Measurements from ENCODE around the gene FAU. TPM values are rescaled to one million over a fixed set of nuclear protein-coding genes. Genes with fewer than 3 reads are reported as not detected.

The FAU gene
- total and polyA plus RNA-seq, 9 of the 15 experiments (the other 6 are each of a cell fraction or from before 2014, with no cell fraction given) = 433 to 1,827 (median 942) TPM

- TF ChIP-seq TBL1XR1 (IDR thresholded peaks at IDR 0.05; ENCODE audit: low read length in 2 of 2) (peak; percentile 25 to 77; a peak in 3 of 4 replicates), RBBP5 (IDR thresholded peaks at IDR 0.05; ENCODE audit: borderline replicate concordance, insufficient read depth, low read length, poor library complexity, severe bottlenecking) (peak; percentile 89), SMAD2 (IDR thresholded peaks at IDR 0.05; ENCODE audit: low read depth, low read length) (no peak), MEF2D (tag; conservative IDR thresholded peaks at IDR 0.05; ENCODE audit: low read depth) (no peak), FOXA1 (IDR thresholded peaks at IDR 0.05; ENCODE audit: borderline replicate concordance) (no peak), XRCC4 (IDR thresholded peaks at IDR 0.05; ENCODE audit: extremely low read depth, insufficient read depth, insufficient read length) (no peak), SRSF1 (IDR thresholded peaks at IDR 0.05; ENCODE audit: low read depth, low read length) (no peak), FOXJ3 (CRISPR knock-in tag; IDR thresholded peaks at IDR 0.05) (no peak), SRSF3 (IDR thresholded peaks at IDR 0.05; ENCODE audit: insufficient read depth, low read length) (no peak), HDAC8 (tag; IDR thresholded peaks at IDR 0.05) (no peak), FOXO4 (CRISPR knock-in tag; IDR thresholded peaks at IDR 0.05) (no peak), CTBP1 (IDR thresholded peaks at IDR 0.05; ENCODE audit: borderline replicate concordance) (peak; percentile 80), TCF7L2 (IDR thresholded peaks at IDR 0.05; ENCODE audit: low read depth, low read length) (no peak), ZNF696 (CRISPR knock-in tag; conservative IDR thresholded peaks at IDR 0.05) (no peak), PTTG1 (tag; IDR thresholded peaks at IDR 0.05; ENCODE audit: low read depth) (no peak), FOS (IDR thresholded peaks at IDR 0.05; ENCODE audit: extremely low read depth, insufficient read length) (no peak), KAT2B (IDR thresholded peaks at IDR 0.05; ENCODE audit: low read depth, low read length) (no peak), ZNF780A (CRISPR knock-in tag; IDR thresholded peaks at IDR 0.05) (no peak), HNRNPK (IDR thresholded peaks at IDR 0.05; ENCODE audit: low read depth, low read length, poor library complexity, severe bottlenecking) (no peak), FOXP4 (CRISPR knock-in tag; IDR thresholded peaks at IDR 0.05; ENCODE audit: borderline replicate concordance) (no peak), STAT5A (IDR thresholded peaks at IDR 0.05; ENCODE audit: borderline replicate concordance, low read length) (no peak)
- TF ChIP-seq, protein P1, sequence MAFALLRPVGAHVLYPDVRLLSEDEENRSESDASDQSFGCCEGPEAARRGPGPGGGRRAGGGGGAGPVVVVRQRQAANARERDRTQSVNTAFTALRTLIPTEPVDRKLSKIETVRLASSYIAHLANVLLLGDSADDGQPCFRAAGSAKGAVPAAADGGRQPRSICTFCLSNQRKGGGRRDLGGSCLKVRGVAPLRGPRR (CRISPR knock-in tag; IDR thresholded peaks at IDR 0.05) = no peak
- TF ChIP-seq, protein P2, sequence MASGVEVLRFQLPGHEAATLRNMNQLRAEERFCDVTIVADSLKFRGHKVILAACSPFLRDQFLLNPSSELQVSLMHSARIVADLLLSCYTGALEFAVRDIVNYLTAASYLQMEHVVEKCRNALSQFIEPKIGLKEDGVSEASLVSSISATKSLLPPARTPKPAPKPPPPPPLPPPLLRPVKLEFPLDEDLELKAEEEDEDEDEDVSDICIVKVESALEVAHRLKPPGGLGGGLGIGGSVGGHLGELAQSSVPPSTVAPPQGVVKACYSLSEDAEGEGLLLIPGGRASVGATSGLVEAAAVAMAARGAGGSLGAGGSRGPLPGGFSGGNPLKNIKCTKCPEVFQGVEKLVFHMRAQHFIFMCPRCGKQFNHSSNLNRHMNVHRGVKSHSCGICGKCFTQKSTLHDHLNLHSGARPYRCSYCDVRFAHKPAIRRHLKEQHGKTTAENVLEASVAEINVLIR (CRISPR knock-in tag; IDR thresholded peaks at IDR 0.05) = peak; percentile 95
Measured at GRCh38 chr11:65121865-65122696, at the start of gene FAU, which contains the start of gene MRPL49 (continued).
